ENCODE data around the gene PYGM.

Gene PYGM

DNA sequence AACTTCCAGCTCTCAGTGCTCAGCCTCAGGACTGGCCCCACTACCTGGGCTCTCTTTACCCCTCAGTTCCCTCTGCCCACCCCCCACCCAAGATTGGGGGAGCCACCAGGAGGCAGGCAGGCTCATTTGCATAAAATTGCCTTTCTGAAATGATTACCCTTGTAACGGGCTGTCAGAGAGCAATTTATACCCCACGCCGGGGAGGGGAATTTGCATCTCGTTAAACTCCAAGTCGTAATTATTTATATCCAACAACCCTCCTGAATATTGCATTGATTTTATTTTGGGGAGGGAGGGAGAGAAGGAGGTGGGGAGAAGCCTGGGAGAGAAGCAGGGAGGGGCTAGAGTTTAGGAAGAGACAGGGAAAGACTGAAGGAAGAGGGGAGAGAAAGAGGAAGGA is 45.1 kb downstream of the PYGM start:
- Histone ChIP-seq H3K4me1 (ENCODE audit: control insufficient read depth in 1 of 2, insufficient read depth in 1 of 2, low read depth in 1 of 2, low read length in 1 of 2) (peaks cover 8 to 14% of the 10 kb centered on the region in 2 experiments), H3K9me3 (no peaks in the 10 kb centered on the region), H3K27me3 (peaks cover 100% of the 10 kb centered on the region), H3K27ac (no peak overlapping the region), H3K36me3 (no peaks in the 10 kb centered on the region), H3K4me3 (ENCODE audit: low read depth in 1 of 2, low read length in 1 of 2) (no peak overlapping the region)
- TF ChIP-seq, protein P1, sequence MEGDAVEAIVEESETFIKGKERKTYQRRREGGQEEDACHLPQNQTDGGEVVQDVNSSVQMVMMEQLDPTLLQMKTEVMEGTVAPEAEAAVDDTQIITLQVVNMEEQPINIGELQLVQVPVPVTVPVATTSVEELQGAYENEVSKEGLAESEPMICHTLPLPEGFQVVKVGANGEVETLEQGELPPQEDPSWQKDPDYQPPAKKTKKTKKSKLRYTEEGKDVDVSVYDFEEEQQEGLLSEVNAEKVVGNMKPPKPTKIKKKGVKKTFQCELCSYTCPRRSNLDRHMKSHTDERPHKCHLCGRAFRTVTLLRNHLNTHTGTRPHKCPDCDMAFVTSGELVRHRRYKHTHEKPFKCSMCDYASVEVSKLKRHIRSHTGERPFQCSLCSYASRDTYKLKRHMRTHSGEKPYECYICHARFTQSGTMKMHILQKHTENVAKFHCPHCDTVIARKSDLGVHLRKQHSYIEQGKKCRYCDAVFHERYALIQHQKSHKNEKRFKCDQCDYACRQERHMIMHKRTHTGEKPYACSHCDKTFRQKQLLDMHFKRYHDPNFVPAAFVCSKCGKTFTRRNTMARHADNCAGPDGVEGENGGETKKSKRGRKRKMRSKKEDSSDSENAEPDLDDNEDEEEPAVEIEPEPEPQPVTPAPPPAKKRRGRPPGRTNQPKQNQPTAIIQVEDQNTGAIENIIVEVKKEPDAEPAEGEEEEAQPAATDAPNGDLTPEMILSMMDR (IDR thresholded peaks at IDR 0.05), result no peak

DNA sequence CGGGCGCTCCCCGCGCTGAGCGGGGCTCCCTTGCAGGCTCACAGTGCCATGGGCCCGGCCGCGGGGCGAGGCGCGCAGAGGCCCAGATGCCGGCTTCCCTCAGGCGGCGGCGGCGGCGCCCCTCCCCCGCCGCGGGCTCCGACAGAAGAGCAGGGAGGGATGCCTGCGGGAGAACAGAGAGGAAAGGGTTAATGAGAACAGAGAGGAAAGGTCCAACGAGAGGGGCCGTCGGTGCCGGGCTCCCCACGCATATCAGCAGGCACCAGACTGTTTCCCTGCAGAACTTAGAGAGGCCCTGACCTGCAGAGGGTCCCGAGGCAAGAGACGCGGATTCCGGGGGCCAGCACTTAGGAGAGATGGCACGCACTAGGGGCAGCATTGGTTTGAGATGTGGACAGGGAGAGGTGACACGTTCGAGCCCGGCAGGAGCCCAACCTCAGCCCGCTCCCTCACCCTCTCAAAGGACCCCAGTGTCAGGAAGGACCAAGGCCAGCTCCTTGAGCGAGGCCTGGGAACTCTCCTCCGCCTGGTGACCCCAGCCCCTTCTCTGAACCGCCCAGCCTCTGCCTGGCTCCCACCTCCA is 45.9 kb downstream of the PYGM start:
- Histone ChIP-seq H3K36me3 (no peaks in the 10 kb centered on the region), H3K4me1 (ENCODE audit: control insufficient read depth in 1 of 2, insufficient read depth in 1 of 2, low read depth in 1 of 2, low read length in 1 of 2) (peaks cover 8 to 14% of the 10 kb centered on the region in 2 experiments), H3K4me3 (ENCODE audit: low read depth in 1 of 2, low read length in 1 of 2) (no peak overlapping the region), H3K9me3 (no peaks in the 10 kb centered on the region), H3K27ac (no peak overlapping the region), H3K27me3 (peaks cover 100% of the 10 kb centered on the region)
- TF ChIP-seq, protein P1 (IDR thresholded peaks at IDR 0.05), result no peak

GRCh38 chr11:64713016-64713707 is 46.6 kb downstream of the PYGM start:
- Histone ChIP-seq H3K36me3 (no peaks in the 10 kb centered on the region), H3K4me1 (ENCODE audit: control insufficient read depth in 1 of 2, insufficient read depth in 1 of 2, low read depth in 1 of 2, low read length in 1 of 2) (peaks cover 8 to 14% of the 10 kb centered on the region in 2 experiments), H3K27ac (no peak overlapping the region), H3K4me3 (ENCODE audit: low read depth in 1 of 2, low read length in 1 of 2) (no peak overlapping the region), H3K9me3 (no peaks in the 10 kb centered on the region), H3K27me3 (peaks cover 100% of the 10 kb centered on the region)
- TF ChIP-seq, protein P1 (IDR thresholded peaks at IDR 0.05), result no peak

- H3K27ac ChIP-seq, result no peak overlapping the region
- TF ChIP-seq, protein P1 (IDR thresholded peaks at IDR 0.05), result no peak
- H3K4me1 ChIP-seq (ENCODE audit: control insufficient read depth in 1 of 2, insufficient read depth in 1 of 2, low read depth in 1 of 2, low read length in 1 of 2), result peaks cover 8 to 14% of the 10 kb centered on the region in 2 experiments
- no peaks in the 10 kb centered on the region for H3K36me3 ChIP-seq
- no peaks in the 10 kb centered on the region for H3K9me3 ChIP-seq
- H3K4me3 ChIP-seq (ENCODE audit: low read depth in 1 of 2, low read length in 1 of 2), result no peak overlapping the region
- H3K27me3 ChIP-seq, result peaks cover 100% of the 10 kb centered on the region
These were observed 47.3 kb downstream of the PYGM start for GRCh38 chr11:64712430-64713015.

DNA sequence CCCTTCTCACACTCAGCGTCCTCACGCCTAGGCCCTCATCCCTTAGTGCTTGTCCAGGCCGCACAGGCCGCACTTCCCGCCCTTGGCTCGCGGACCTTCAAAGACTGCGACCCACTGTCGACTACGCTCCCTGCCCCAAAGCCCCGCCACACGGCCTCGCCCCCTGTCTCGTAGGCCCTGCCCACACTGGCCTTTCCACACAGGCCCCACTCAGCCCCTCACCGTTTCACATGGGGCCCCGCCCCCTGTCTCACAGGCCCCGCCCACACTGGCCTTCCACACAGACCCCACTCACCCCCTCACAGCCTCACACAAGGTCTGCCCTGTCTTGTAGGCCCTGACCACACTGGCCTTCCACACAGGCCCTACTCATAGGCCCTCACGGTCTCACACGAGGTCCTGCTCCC is 47.8 kb downstream of the PYGM start:
- TF ChIP-seq, protein P1 (IDR thresholded peaks at IDR 0.05), result no peak
- Histone ChIP-seq H3K9me3 (no peaks in the 10 kb centered on the region), H3K27me3 (peaks cover 97% of the 10 kb centered on the region), H3K4me3 (ENCODE audit: low read depth in 1 of 2, low read length in 1 of 2) (no peak overlapping the region), H3K4me1 (ENCODE audit: control insufficient read depth in 1 of 2, insufficient read depth in 1 of 2, low read depth in 1 of 2, low read length in 1 of 2) (peaks cover 8 to 14% of the 10 kb centered on the region in 2 experiments), H3K27ac (no peak overlapping the region), H3K36me3 (no peaks in the 10 kb centered on the region)

Measured in neutrophil (primary cell).